Spinal cord (tissue), 10 donors: Measurements from ENCODE around the gene TFIP11. TPM values are rescaled to one million over a fixed set of nuclear protein-coding genes. Genes with fewer than 3 reads are reported as not detected.

Experiments used
- DNase-seq, 6 donors: peaks; one replicate each; pipeline versions ENCODE4 v3.0.0 to v3.0.0-alpha.2; 2013 to 2015; ENCODE audit warnings: low spot score in 6 of 6, low read depth in 4 of 6
- H3K27ac ChIP-seq: one replicate; pipeline ENCODE4 v1.5.1; 2013; ENCODE audit warnings: low read depth, low read length, control low read depth
- H3K27me3 ChIP-seq: one replicate; pipeline ENCODE4 v1.6.1; 2013; ENCODE audit warnings: low read length; ENCODE audit not compliant: control insufficient read depth, insufficient read depth
- H3K36me3 ChIP-seq: one replicate; pipeline ENCODE4 v1.6.1; 2013; ENCODE audit warnings: low read length; ENCODE audit not compliant: control insufficient read depth, insufficient read depth
- H3K4me1 ChIP-seq: one replicate; pipeline ENCODE4 v1.6.1; 2013; ENCODE audit warnings: low read length; ENCODE audit not compliant: control insufficient read depth, insufficient read depth
- H3K4me3 ChIP-seq: one replicate; pipeline ENCODE4 v1.5.1; 2013; ENCODE audit warnings: low read depth, low read length, control low read depth
- H3K9me3 ChIP-seq: one replicate; pipeline ENCODE4 v1.6.1; 2013; ENCODE audit warnings: low read length; ENCODE audit not compliant: control insufficient read depth, insufficient read depth
- WGBS: methylation state at CpG from one replicate; pipeline ENCODE4 v1.1.5; 2013; ENCODE audit warnings: missing lambda C conversion rate; ENCODE audit not compliant: insufficient coverage; 5-methylcytosine and 5-hydroxymethylcytosine counted together
- polyA plus RNA-seq, 2 donors: library from polyadenylated mRNA; unstranded; fragments of 120-200 nt; gene quantifications; one replicate each; pipeline ENCODE4 v1.2.1, GENCODE V29; 2013; ENCODE audit not compliant: insufficient read length in 2 of 2
- total RNA-seq, 2 donors: library from RNA; depleted of rRNA in 1 of 2; stranded (reverse); fragments of 120-200 nt in 1 of 2; fragments of >200 nt in 1 of 2; gene quantifications; one replicate each; pipeline versions ENCODE4 v1.2.3 to v1.2.4, GENCODE V29; 2013 to 2014
- donor health status: healthy.

TFIP11 gene
- total and polyA plus RNA-seq, 4 donors: 24.5 to 44.4 (median 34.5) TPM

- no peaks in the 10 kb centered on the region for H3K27me3 ChIP-seq
- no peak for DNase-seq
- WGBS: no CpG with 5 or more reads among the region's 4 CpGs
- H3K4me1 ChIP-seq: peaks cover 17% of the 10 kb centered on the region
- H3K27ac ChIP-seq: peak overlapping the region; percentile 64
- peaks cover 44% of the 10 kb centered on the region for H3K36me3 ChIP-seq
- H3K9me3 ChIP-seq: no peaks in the 10 kb centered on the region
- H3K4me3 ChIP-seq: no peak overlapping the region
Observed at GRCh38 chr22:26476705-26477340, 35.5 kb downstream of the TFIP11 start.

- Histone ChIP-seq H3K36me3 (peaks cover 60% of the 10 kb centered on the region), H3K27ac (no peak overlapping the region)
- no peak for DNase-seq
Observed at GRCh38 chr22:26474682-26475081, 37.6 kb downstream of the TFIP11 start.

DNA sequence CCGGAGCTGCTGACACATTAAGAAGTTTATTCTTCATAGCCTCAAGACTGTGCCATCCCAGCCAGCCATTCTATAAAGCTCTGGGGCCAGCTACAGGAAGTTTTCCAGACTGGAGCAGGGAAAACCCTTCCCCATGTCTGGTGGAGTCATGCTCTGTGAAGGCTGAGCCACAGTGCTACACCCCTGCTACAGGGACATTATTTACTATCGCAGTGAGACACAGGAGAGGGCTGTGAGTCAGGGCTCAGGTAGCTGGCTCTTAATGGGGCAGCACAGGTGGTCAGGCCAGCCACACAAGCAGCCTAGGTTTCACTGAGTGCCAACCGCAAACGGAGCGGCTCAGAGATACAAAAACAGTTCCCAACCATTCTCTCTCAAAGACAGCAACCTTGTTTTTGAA, 40.8 kb downstream of the TFIP11 start:
- no peak for DNase-seq
- H3K4me1 ChIP-seq: no peaks in the 10 kb centered on the region
- H3K9me3 ChIP-seq: no peaks in the 10 kb centered on the region
- no peaks in the 10 kb centered on the region for H3K27me3 ChIP-seq
- H3K4me3 ChIP-seq: no peak overlapping the region
- H3K36me3 ChIP-seq: peaks cover 71% of the 10 kb centered on the region
- H3K27ac ChIP-seq: no peak overlapping the region
- WGBS: 100% methylated on average over 2 of the region's 5 CpGs

More at GRCh38 chr22:26474682-26475081, 37.6 kb downstream of the TFIP11 start:
- no peak overlapping the region for H3K4me3 ChIP-seq
- no peaks in the 10 kb centered on the region for H3K27me3 ChIP-seq
- H3K4me1 ChIP-seq: peaks cover 3% of the 10 kb centered on the region
- no peaks in the 10 kb centered on the region for H3K9me3 ChIP-seq

GRCh38 chr22:26470807-26471206, 41.5 kb downstream of the TFIP11 start:
- no peak overlapping the region for H3K27ac ChIP-seq
- H3K9me3 ChIP-seq: no peaks in the 10 kb centered on the region
- DNase-seq: no peak
- H3K27me3 ChIP-seq: no peaks in the 10 kb centered on the region
- peaks cover 70% of the 10 kb centered on the region for H3K36me3 ChIP-seq
- no peak overlapping the region for H3K4me3 ChIP-seq
- WGBS: no CpG with 5 or more reads among the region's 2 CpGs
- no peaks in the 10 kb centered on the region for H3K4me1 ChIP-seq

- no peak overlapping the region for H3K4me3 ChIP-seq
- peaks cover 65% of the 10 kb centered on the region for H3K36me3 ChIP-seq
- no peak overlapping the region for H3K27ac ChIP-seq
- H3K27me3 ChIP-seq: no peaks in the 10 kb centered on the region
- 72% methylated on average over 4 of the region's 5 CpGs for WGBS
- peak in 2 of 6 donors; percentile 50 to 95 for DNase-seq
- no peaks in the 10 kb centered on the region for H3K9me3 ChIP-seq
- peaks cover 24% of the 10 kb centered on the region for H3K4me1 ChIP-seq
Observed at GRCh38 chr22:26466196-26466595, 46.1 kb downstream of the TFIP11 start.

DNA sequence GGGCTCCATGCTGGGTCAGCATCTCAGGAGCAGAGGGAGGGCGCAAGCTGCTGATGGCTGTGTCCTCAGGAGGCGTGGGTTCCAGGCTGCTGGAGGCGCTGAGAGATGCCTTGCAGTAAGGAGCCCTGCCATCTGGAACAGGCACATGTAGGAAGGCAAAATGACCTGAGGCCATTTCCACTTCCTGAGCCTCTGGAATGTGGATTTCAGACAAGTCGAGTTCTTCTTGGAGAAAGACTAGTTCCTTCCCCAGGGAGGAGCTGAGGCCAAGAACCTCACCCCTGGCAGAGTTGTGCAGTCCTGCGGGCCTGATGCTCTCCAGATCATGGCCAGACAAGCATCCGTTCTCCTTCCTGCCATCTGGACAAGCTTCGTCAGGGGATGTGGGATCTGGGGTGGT, 48.0 kb downstream of the TFIP11 start:
- DNase-seq: no peak
- Histone ChIP-seq H3K36me3 (peaks cover 47% of the 10 kb centered on the region), H3K27ac (no peak overlapping the region), H3K27me3 (no peaks in the 10 kb centered on the region), H3K4me3 (no peak overlapping the region), H3K4me1 (peaks cover 25% of the 10 kb centered on the region), H3K9me3 (no peaks in the 10 kb centered on the region)
- 90% methylated on average over 7 of the region's 7 CpGs for WGBS

GRCh38 chr22:26463688-26464087, 48.6 kb downstream of the TFIP11 start:
- Histone ChIP-seq H3K4me1 (peaks cover 25% of the 10 kb centered on the region), H3K9me3 (no peaks in the 10 kb centered on the region), H3K27me3 (no peaks in the 10 kb centered on the region), H3K36me3 (peaks cover 41% of the 10 kb centered on the region), H3K4me3 (no peak overlapping the region), H3K27ac (peak overlapping the region; percentile 40)
- no peak for DNase-seq
- 82% methylated on average over 8 of the region's 9 CpGs for WGBS

- H3K36me3 ChIP-seq: peaks cover 40% of the 10 kb centered on the region
- peak in 3 of 6 donors; percentile 57 to 96 (median 63) for DNase-seq
- no peak overlapping the region for H3K4me3 ChIP-seq
- H3K4me1 ChIP-seq: peaks cover 25% of the 10 kb centered on the region
- no peaks in the 10 kb centered on the region for H3K9me3 ChIP-seq
- no peaks in the 10 kb centered on the region for H3K27me3 ChIP-seq
- 27% methylated on average over 10 of the region's 10 CpGs for WGBS
- peak overlapping the region; percentile 40 for H3K27ac ChIP-seq
Observed at GRCh38 chr22:26463101-26463661, 49.1 kb downstream of the TFIP11 start.

DNA sequence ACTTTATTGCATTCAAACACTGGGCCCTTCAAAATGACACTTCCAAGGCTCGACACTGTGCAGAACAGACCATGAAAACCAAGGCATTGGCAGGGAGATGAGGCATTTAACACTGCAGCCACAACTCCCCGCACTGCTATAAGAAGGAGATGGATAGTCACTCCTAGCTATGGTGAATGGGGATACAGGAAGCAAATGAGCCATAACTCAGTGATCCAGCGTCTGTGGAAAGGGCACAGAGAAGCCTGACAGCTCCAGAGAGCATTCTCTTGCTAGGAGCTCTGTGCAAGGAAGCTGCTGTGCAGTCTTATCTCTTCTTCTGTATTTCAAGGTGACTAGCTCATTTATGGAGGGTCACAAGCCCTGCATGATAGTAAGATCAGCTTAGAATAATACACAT, 49.6 kb downstream of the TFIP11 start:
- Histone ChIP-seq H3K27me3 (no peaks in the 10 kb centered on the region), H3K4me1 (peaks cover 25% of the 10 kb centered on the region), H3K9me3 (no peaks in the 10 kb centered on the region), H3K36me3 (peaks cover 40% of the 10 kb centered on the region), H3K27ac (no peak overlapping the region), H3K4me3 (no peak overlapping the region)
- DNase-seq: peak in 3 of 6 donors; percentile 35 to 96 (median 52)
- WGBS: 33% methylated on average over 1 of the region's 3 CpGs

GRCh38 chr22:26462051-26462450, 50.2 kb downstream of the TFIP11 start:
- DNase-seq: no peak

More at GRCh38 chr22:26462051-26462450, 50.2 kb downstream of the TFIP11 start:
- H3K27me3 ChIP-seq: no peaks in the 10 kb centered on the region
- H3K36me3 ChIP-seq: peaks cover 46% of the 10 kb centered on the region
- H3K4me3 ChIP-seq: no peak overlapping the region
- H3K9me3 ChIP-seq: no peaks in the 10 kb centered on the region
- WGBS: 78% methylated on average over 3 of the region's 5 CpGs
- H3K27ac ChIP-seq: no peak overlapping the region
- H3K4me1 ChIP-seq: peaks cover 25% of the 10 kb centered on the region
